Neuronal stem cell (in vitro differentiated cells): ENCODE data around the gene EHD2.

Experiments used
- DNase-seq: peaks from one replicate; pipeline ENCODE4 v3.0.0-alpha.2; 2013; ENCODE audit warnings: low spot score
- H2AFZ ChIP-seq: one replicate; pipeline ENCODE4 v1.6.1; 2013; ENCODE audit warnings: mild to moderate bottlenecking, low read length, inconsistent platforms
- H2AK5ac ChIP-seq: 2 replicates; pipeline ENCODE4 v1.6.1; 2013; ENCODE audit warnings: low read depth, mild to moderate bottlenecking, inconsistent platforms, low read length, moderate library complexity, mixed read lengths
- H2BK120ac ChIP-seq: 2 replicates; pipeline ENCODE4 v1.6.1; 2013; ENCODE audit warnings: low read depth, mild to moderate bottlenecking, inconsistent platforms, low read length, moderate library complexity, mixed read lengths
- H2BK12ac ChIP-seq: one replicate; pipeline ENCODE4 v1.6.1; 2013; ENCODE audit warnings: low read length, inconsistent platforms
- H2BK15ac ChIP-seq: 2 replicates; pipeline ENCODE4 v1.6.1; 2013; ENCODE audit warnings: mild to moderate bottlenecking, low read length, inconsistent platforms, mixed read lengths
- H2BK5ac ChIP-seq: one replicate; pipeline ENCODE4 v1.6.1; 2013; ENCODE audit warnings: inconsistent platforms, mild to moderate bottlenecking, low read length, moderate library complexity
- H3K14ac ChIP-seq: one replicate; pipeline ENCODE4 v1.6.1; 2013; ENCODE audit warnings: low read length, inconsistent platforms
- H3K18ac ChIP-seq: 2 replicates; pipeline ENCODE4 v1.6.1; 2013; ENCODE audit warnings: low read length, inconsistent platforms
- H3K23ac ChIP-seq: 2 replicates; pipeline ENCODE4 v1.6.1; 2013; ENCODE audit warnings: low read depth, mild to moderate bottlenecking, mixed read lengths, low read length, inconsistent platforms; ENCODE audit not compliant: poor library complexity
- H3K27ac ChIP-seq: replicated peaks from 3 replicates; pipeline ENCODE4 v1.5.1; 2013; ENCODE audit warnings: low read length, inconsistent platforms
- H3K27me3 ChIP-seq, 3 experiments: 2 replicates each; pipeline ENCODE4 v1.6.1; 2013; ENCODE audit warnings: low read length in 3 of 3, mild to moderate bottlenecking in 2 of 3, inconsistent platforms in 1 of 3, low read depth in 1 of 3, mixed read lengths in 1 of 3, moderate library complexity in 1 of 3; ENCODE audit not compliant: control insufficient read depth in 3 of 3, insufficient read depth in 3 of 3
- H3K36me3 ChIP-seq, 2 donors: replicated peaks in 1 of 2; 2 replicates each; pipeline ENCODE4 v1.6.1; 2013; ENCODE audit warnings: low read length in 2 of 2; ENCODE audit not compliant: control insufficient read depth in 2 of 2, insufficient read depth in 2 of 2
- H3K4ac ChIP-seq: 2 replicates; pipeline ENCODE4 v1.6.1; 2013; ENCODE audit warnings: inconsistent platforms, mild to moderate bottlenecking, low read length, moderate library complexity
- H3K4me1 ChIP-seq, 2 donors: 1 replicate in 1 of 2; 2 replicates in 1 of 2; pipeline ENCODE4 v1.6.1; 2013; ENCODE audit warnings: low read length in 2 of 2, low read depth in 1 of 2; ENCODE audit not compliant: control insufficient read depth in 2 of 2, insufficient read depth in 1 of 2
- H3K4me2 ChIP-seq: one replicate; pipeline ENCODE4 v1.6.1; 2013; ENCODE audit warnings: mild to moderate bottlenecking, low read length, inconsistent platforms; ENCODE audit not compliant: insufficient read depth, poor library complexity, severe bottlenecking
- H3K4me3 ChIP-seq, 2 donors: 2 replicates each; pipeline ENCODE4 v1.5.1; 2013; ENCODE audit warnings: low read length in 2 of 2, mild to moderate bottlenecking in 2 of 2, inconsistent platforms in 1 of 2, moderate library complexity in 1 of 2
- H3K79me1 ChIP-seq: one replicate; pipeline ENCODE4 v1.6.1; 2013; ENCODE audit warnings: low read depth, mild to moderate bottlenecking, inconsistent platforms, low read length, moderate library complexity
- H3K9ac ChIP-seq: one replicate; pipeline ENCODE4 v1.6.1; 2013; ENCODE audit warnings: mild to moderate bottlenecking, low read depth, low read length, inconsistent platforms; ENCODE audit not compliant: poor library complexity
- H3K9me3 ChIP-seq, 2 donors: replicated peaks in 1 of 2; 2 replicates each; pipeline versions ENCODE3 to v1.6.1; 2013; ENCODE audit warnings: low read length in 2 of 2, mild to moderate bottlenecking in 2 of 2, inconsistent platforms in 1 of 2, low read depth in 1 of 2, mixed read lengths in 1 of 2, moderate library complexity in 1 of 2; ENCODE audit not compliant: control insufficient read depth in 2 of 2, insufficient read depth in 1 of 2
- H4K8ac ChIP-seq: one replicate; pipeline ENCODE4 v1.6.1; 2013; ENCODE audit warnings: low read depth, mild to moderate bottlenecking, inconsistent platforms, low read length, moderate library complexity
- H4K91ac ChIP-seq: one replicate; pipeline ENCODE4 v1.6.1; 2013; ENCODE audit warnings: low read length, low read depth, mild to moderate bottlenecking, inconsistent platforms; ENCODE audit not compliant: poor library complexity
- WGBS, 2 donors: extraction: QIAGEN DNeasy Blood & Tissue Kit; methylation state at CpG; one replicate each; pipeline ENCODE4 v1.1.7; 2013; ENCODE audit warnings: missing lambda C conversion rate in 2 of 2, mixed read lengths in 1 of 2; ENCODE audit not compliant: insufficient read length in 2 of 2, insufficient replicate concordance in 1 of 2; ENCODE audit errors: extremely low coverage in 2 of 2; 5-methylcytosine and 5-hydroxymethylcytosine counted together

Gene EHD2

DNA sequence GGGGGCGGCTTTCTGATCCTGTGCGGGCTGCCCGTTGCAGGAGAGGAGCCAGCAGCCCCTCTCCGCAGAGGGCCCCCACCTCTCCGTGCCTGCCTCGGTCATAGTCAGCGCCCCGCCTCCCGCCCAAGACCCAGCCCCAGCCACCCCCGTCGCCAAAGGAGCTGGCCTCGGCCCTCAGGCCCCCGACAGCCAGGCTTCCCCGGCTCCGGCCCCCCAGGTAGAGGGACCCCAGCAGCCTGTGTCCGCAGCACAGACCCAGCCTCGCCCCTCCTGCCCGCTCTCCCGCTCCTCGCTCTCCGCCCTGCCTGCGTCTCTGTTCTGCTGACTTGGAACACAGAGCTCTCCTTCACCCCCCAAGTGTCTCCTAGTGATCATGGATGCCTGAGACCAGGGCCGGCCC, 31.3 kb upstream of the EHD2 start:
- Histone ChIP-seq H2BK12ac (no peak overlapping the region), H4K91ac (no peak overlapping the region), H3K4me3 (no peak overlapping the region), H3K79me1 (peaks cover 8% of the 10 kb centered on the region), H2BK5ac (no peak overlapping the region), H3K9me3 (no peaks in the 10 kb centered on the region), H3K4me2 (no peak overlapping the region), H2BK15ac (no peak overlapping the region), H3K18ac (no peak overlapping the region), H3K9ac (no peak overlapping the region), H3K36me3 (peaks cover 26 to 57% of the 10 kb centered on the region in 2 donors), H2BK120ac (no peak overlapping the region), H3K27me3 (no peaks in the 10 kb centered on the region), H2AFZ (no peak overlapping the region), H3K14ac (peak overlapping the region; percentile 38), H4K8ac (peak overlapping the region; percentile 43), H3K27ac (no peak overlapping the region), H2AK5ac (no peak overlapping the region), H3K4ac (no peak overlapping the region), H3K23ac (peak overlapping the region; percentile 65), H3K4me1 (no peaks in the 10 kb centered on the region)
- no peak for DNase-seq
- WGBS, 2 donors = no CpG with 5 or more reads among the region's 23 CpGs

DNA sequence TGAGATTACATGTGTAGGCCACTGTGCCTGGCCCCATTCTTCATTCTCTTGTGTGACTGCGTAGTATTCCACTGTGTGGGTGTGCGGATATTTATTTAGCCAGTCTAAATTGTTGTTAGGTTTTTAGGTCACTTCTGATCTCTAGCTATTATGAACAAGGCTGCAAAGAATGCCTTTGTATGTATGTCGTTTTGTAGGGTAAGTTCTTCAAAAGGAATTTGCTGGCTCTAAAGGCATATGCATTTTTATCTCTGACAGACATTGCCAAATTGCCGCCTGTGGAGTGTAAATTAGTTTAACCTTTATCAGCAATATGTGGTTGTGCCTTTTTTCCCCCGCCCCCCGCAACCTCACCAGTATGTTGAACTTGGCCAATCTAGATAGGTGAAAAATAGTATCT, 30.3 kb upstream of the EHD2 start:
- Histone ChIP-seq H3K36me3 (peaks cover 23 to 58% of the 10 kb centered on the region in 2 donors), H4K91ac (no peak overlapping the region), H4K8ac (no peak overlapping the region), H3K14ac (no peak overlapping the region), H3K9ac (no peak overlapping the region), H3K4me3 (no peak overlapping the region), H3K4me2 (no peak overlapping the region), H3K79me1 (peaks cover 8% of the 10 kb centered on the region), H3K27ac (no peak overlapping the region), H2BK15ac (no peak overlapping the region), H2AK5ac (no peak overlapping the region), H3K18ac (no peak overlapping the region), H3K9me3 (no peaks in the 10 kb centered on the region), H3K23ac (no peak overlapping the region), H3K4ac (no peak overlapping the region), H3K27me3 (no peaks in the 10 kb centered on the region), H2BK5ac (no peak overlapping the region), H2AFZ (no peak overlapping the region), H2BK120ac (no peak overlapping the region), H3K4me1 (no peaks in the 10 kb centered on the region), H2BK12ac (no peak overlapping the region)
- no CpG with 5 or more reads among the region's 6 CpGs for WGBS, 2 donors
- DNase-seq = no peak

GRCh38 chr19:47686679-47687450, 26.4 kb upstream of the EHD2 start:
- Histone ChIP-seq H3K4me3 (no peak overlapping the region), H2AK5ac (no peak overlapping the region), H3K79me1 (no peaks in the 10 kb centered on the region), H2BK15ac (no peak overlapping the region), H2AFZ (no peak overlapping the region), H3K9me3 (peaks cover 0 to 3% of the 10 kb centered on the region in 2 donors), H3K14ac (no peak overlapping the region), H3K4ac (no peak overlapping the region), H2BK5ac (no peak overlapping the region), H3K9ac (no peak overlapping the region), H3K27me3 (no peaks in the 10 kb centered on the region), H3K18ac (no peak overlapping the region), H3K4me1 (no peaks in the 10 kb centered on the region), H2BK120ac (no peak overlapping the region), H3K23ac (no peak overlapping the region), H4K91ac (no peak overlapping the region), H3K27ac (no peak overlapping the region), H3K36me3 (peaks cover 6 to 61% of the 10 kb centered on the region in 2 donors), H2BK12ac (no peak overlapping the region), H3K4me2 (no peak overlapping the region), H4K8ac (no peak overlapping the region)
- no CpG with 5 or more reads among the region's 7 CpGs for WGBS, 2 donors
- no peak for DNase-seq

DNA sequence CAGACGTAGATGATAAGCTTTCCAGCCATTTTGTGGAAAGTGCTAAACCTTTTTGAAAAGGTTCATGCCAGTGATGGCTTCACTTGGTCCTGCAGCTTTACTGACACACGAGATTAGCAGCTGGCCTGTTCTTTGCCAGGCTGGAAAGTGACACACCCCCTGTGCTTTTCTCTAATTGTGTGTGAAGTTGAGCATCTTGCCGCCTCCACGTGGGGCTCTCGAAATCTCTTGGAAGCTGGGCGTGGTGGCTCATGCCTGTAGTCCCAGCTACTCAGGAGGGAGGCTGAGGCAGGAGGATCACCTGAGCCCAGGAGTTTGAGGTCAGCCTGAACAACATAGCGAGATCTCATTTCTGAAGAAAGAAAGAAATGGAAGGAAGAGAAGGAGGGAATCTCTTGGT, 25.3 kb upstream of the EHD2 start:
- Histone ChIP-seq H3K4me2 (no peak overlapping the region), H3K23ac (no peak overlapping the region), H3K9me3 (peaks cover 0 to 3% of the 10 kb centered on the region in 2 donors), H2BK120ac (no peak overlapping the region), H2BK12ac (no peak overlapping the region), H4K91ac (no peak overlapping the region), H2AFZ (no peak overlapping the region), H4K8ac (no peak overlapping the region), H3K27ac (no peak overlapping the region), H3K79me1 (no peaks in the 10 kb centered on the region), H2BK15ac (no peak overlapping the region), H3K14ac (no peak overlapping the region), H3K36me3 (peaks cover 6 to 62% of the 10 kb centered on the region in 2 donors), H2BK5ac (no peak overlapping the region), H3K4me1 (no peaks in the 10 kb centered on the region), H3K27me3 (no peaks in the 10 kb centered on the region), H3K18ac (no peak overlapping the region), H2AK5ac (no peak overlapping the region), H3K9ac (no peak overlapping the region), H3K4ac (no peak overlapping the region), H3K4me3 (no peak overlapping the region)
- DNase-seq = no peak
- WGBS, 2 donors = no CpG with 5 or more reads among the region's 7 CpGs
